NCI-H2081 (cell line): ENCODE data around the gene RIMBP2.

ENCODE experiments used
- DNase-seq, 2 experiments: peaks; one replicate each; lab custom pipeline; 2025; lab: John Stamatoyannopoulos, UW

RIMBP2 gene

GRCh38 chr12:130485291-130486145 is 230.6 kb downstream of the RIMBP2 start:
- DNase-seq = no peak

GRCh38 chr12:130484221-130484620 is 231.9 kb downstream of the RIMBP2 start:
- no peak for DNase-seq

- no peak for DNase-seq
Observed at GRCh38 chr12:130483616-130484180, 232.4 kb downstream of the RIMBP2 start.

GRCh38 chr12:130482448-130482847 is 233.7 kb downstream of the RIMBP2 start:
- no peak for DNase-seq

- no peak for DNase-seq
Observed at GRCh38 chr12:130481392-130481879, 234.7 kb downstream of the RIMBP2 start.

GRCh38 chr12:130480887-130481286 is 235.2 kb downstream of the RIMBP2 start:
- DNase-seq = no peak

- no peak for DNase-seq
Observed at GRCh38 chr12:130480231-130480630, 235.9 kb downstream of the RIMBP2 start.

- no peak for DNase-seq
Observed at GRCh38 chr12:130479401-130480125, 236.5 kb downstream of the RIMBP2 start.

GRCh38 chr12:130478786-130479185 is 237.3 kb downstream of the RIMBP2 start:
- no peak for DNase-seq

- DNase-seq = no peak
Observed at GRCh38 chr12:130477701-130478100, 238.4 kb downstream of the RIMBP2 start.

- no peak for DNase-seq
Observed at GRCh38 chr12:130477266-130477665, 238.8 kb downstream of the RIMBP2 start.

- DNase-seq = no peak
Observed at GRCh38 chr12:130476451-130477135, 239.5 kb downstream of the RIMBP2 start.

GRCh38 chr12:130474599-130475269 is 241.4 kb downstream of the RIMBP2 start:
- no peak for DNase-seq

GRCh38 chr12:130473266-130473665 is 242.8 kb downstream of the RIMBP2 start:
- DNase-seq = no peak

- no peak for DNase-seq
Observed at GRCh38 chr12:130470969-130471368, 245.1 kb downstream of the RIMBP2 start.

- DNase-seq = no peak
Observed at GRCh38 chr12:130469552-130469951, 246.5 kb downstream of the RIMBP2 start.

- DNase-seq = no peak
Observed at GRCh38 chr12:130468700-130469245, 247.3 kb downstream of the RIMBP2 start.

GRCh38 chr12:130468186-130468585 is 247.9 kb downstream of the RIMBP2 start:
- DNase-seq = no peak

GRCh38 chr12:130465626-130466025 is 250.5 kb downstream of the RIMBP2 start:
- DNase-seq = no peak

- no peak for DNase-seq
Observed at GRCh38 chr12:130465046-130465445, 251.1 kb downstream of the RIMBP2 start.
